D341Med (cell line): Measurements from ENCODE around the gene FRYL.
"Not testable (repeated sequence)": the region's sequence is repeated elsewhere in the genome, so short reads cannot be mapped to it uniquely, and the experiment has no call there.

Experiments used
- DNase-seq: peaks from one replicate; pipeline ENCODE4 v3.0.0; 2012; ENCODE audit warnings: low spot score

The FRYL gene

GRCh38 chr4:48654015-48654664, 125.9 kb downstream of the FRYL start:
- DNase-seq, result no peak

- DNase-seq, result no peak
These were observed 126.7 kb downstream of the FRYL start for GRCh38 chr4:48653217-48654014.

- DNase-seq, result no peak
These were observed 128.2 kb downstream of the FRYL start for GRCh38 chr4:48651914-48652313.

- no peak for DNase-seq
These were observed 130.6 kb downstream of the FRYL start for GRCh38 chr4:48649505-48649904.

GRCh38 chr4:48645225-48645794, 134.8 kb downstream of the FRYL start:
- no peak for DNase-seq

- DNase-seq, result no peak
These were observed 137.4 kb downstream of the FRYL start for GRCh38 chr4:48642421-48643374.

- DNase-seq, result peak; percentile 34
These were observed 138.7 kb downstream of the FRYL start for GRCh38 chr4:48641401-48641800.

GRCh38 chr4:48640699-48641098, 139.4 kb downstream of the FRYL start:
- no peak for DNase-seq

GRCh38 chr4:48640225-48640624, 139.9 kb downstream of the FRYL start:
- DNase-seq, result no peak

- DNase-seq, result no peak
These were observed 140.3 kb downstream of the FRYL start for GRCh38 chr4:48639807-48640206.

GRCh38 chr4:48638586-48638985, 141.5 kb downstream of the FRYL start:
- DNase-seq, result not testable (repeated sequence)

GRCh38 chr4:48636911-48637310, 143.2 kb downstream of the FRYL start:
- no peak for DNase-seq

GRCh38 chr4:48635980-48636379, 144.1 kb downstream of the FRYL start:
- DNase-seq, result no peak

GRCh38 chr4:48635310-48635709, 144.8 kb downstream of the FRYL start:
- DNase-seq, result no peak

GRCh38 chr4:48634688-48635308, 145.3 kb downstream of the FRYL start:
- no peak for DNase-seq

GRCh38 chr4:48633657-48634056, 146.4 kb downstream of the FRYL start:
- DNase-seq, result no peak

- no peak for DNase-seq
These were observed 150.6 kb downstream of the FRYL start for GRCh38 chr4:48629458-48629857.

GRCh38 chr4:48623182-48623780, 156.8 kb downstream of the FRYL start:
- no peak for DNase-seq

GRCh38 chr4:48620831-48621230, 159.2 kb downstream of the FRYL start:
- no peak for DNase-seq

GRCh38 chr4:48620093-48620492, 160.0 kb downstream of the FRYL start:
- DNase-seq, result no peak

GRCh38 chr4:48604527-48604926, 175.6 kb downstream of the FRYL start:
- no peak for DNase-seq
